ENCODE data around the gene CXCL13.

CXCL13 gene

GRCh38 chr4:77593101-77593500, 12.5 kb upstream of the CXCL13 start:
- Histone ChIP-seq H4K91ac (ENCODE audit: low read length) (no peak overlapping the region), H4K8ac (ENCODE audit: low read length) (no peak overlapping the region), H2BK120ac (ENCODE audit: low read depth, low read length) (no peak overlapping the region), H2AFZ (ENCODE audit: low read depth, low read length) (no peak overlapping the region), H3K9me3 (ENCODE audit: control insufficient read depth, low read length) (no peaks in the 10 kb centered on the region), H3K4me2 (ENCODE audit: low read length, poor library complexity, severe bottlenecking) (no peak overlapping the region), H3K4ac (ENCODE audit: low read depth in 1 of 2, low read length in 2 of 2) (no peak overlapping the region), H3K79me1 (replicated peaks; ENCODE audit: low read length, poor library complexity, severe bottlenecking) (no peaks in the 10 kb centered on the region), H3K23ac (ENCODE audit: low read length in 2 of 2) (no peak overlapping the region), H3K14ac (ENCODE audit: low read length in 2 of 2) (no peak overlapping the region), H3K4me1 (ENCODE audit: control insufficient read depth, insufficient read depth, low read depth, low read length) (no peaks in the 10 kb centered on the region), H3K27ac (ENCODE audit: low read length, poor library complexity, severe bottlenecking) (no peak overlapping the region), H2AK5ac (ENCODE audit: low read length, severe bottlenecking) (no peak overlapping the region), H3K4me3 (ENCODE audit: insufficient read depth in 1 of 2, low read depth in 1 of 2, low read length in 2 of 2) (no peak overlapping the region), H3K36me3 (ENCODE audit: control insufficient read depth in 1 of 2, insufficient read depth in 2 of 2, low read depth in 1 of 2, low read length in 2 of 2) (no peaks in the 10 kb centered on the region), H2BK5ac (ENCODE audit: low read depth, low read length, poor library complexity, severe bottlenecking) (no peak overlapping the region), H2BK12ac (ENCODE audit: low read length in 2 of 2) (no peak overlapping the region), H3K18ac (ENCODE audit: low read depth in 1 of 2, low read length in 2 of 2) (no peak overlapping the region), H3K9ac (ENCODE audit: low read length) (no peak overlapping the region), H3K27me3 (ENCODE audit: control insufficient read depth in 1 of 2, insufficient read depth in 1 of 2, low read length in 2 of 2) (peaks cover 13 to 14% of the 10 kb centered on the region in 2 experiments), H2BK15ac (ENCODE audit: low read depth, poor library complexity, severe bottlenecking) (no peak overlapping the region)
- WGBS: 85% methylated on average over 7 of the region's 7 CpGs
- no peak for DNase-seq

GRCh38 chr4:77593993-77594392, 11.6 kb upstream of the CXCL13 start:
- Histone ChIP-seq H3K9me3 (ENCODE audit: control insufficient read depth, low read length) (no peaks in the 10 kb centered on the region), H2BK15ac (ENCODE audit: low read depth, poor library complexity, severe bottlenecking) (no peak overlapping the region), H3K18ac (ENCODE audit: low read depth in 1 of 2, low read length in 2 of 2) (no peak overlapping the region), H3K4me2 (ENCODE audit: low read length, poor library complexity, severe bottlenecking) (no peak overlapping the region), H3K9ac (ENCODE audit: low read length) (no peak overlapping the region), H3K4ac (ENCODE audit: low read depth in 1 of 2, low read length in 2 of 2) (no peak overlapping the region), H2AFZ (ENCODE audit: low read depth, low read length) (no peak overlapping the region), H2BK120ac (ENCODE audit: low read depth, low read length) (no peak overlapping the region), H2BK12ac (ENCODE audit: low read length in 2 of 2) (no peak overlapping the region), H3K27me3 (ENCODE audit: control insufficient read depth in 1 of 2, insufficient read depth in 1 of 2, low read length in 2 of 2) (peaks cover 14 to 17% of the 10 kb centered on the region in 2 experiments), H3K4me1 (ENCODE audit: control insufficient read depth, insufficient read depth, low read depth, low read length) (no peaks in the 10 kb centered on the region), H2BK5ac (ENCODE audit: low read depth, low read length, poor library complexity, severe bottlenecking) (no peak overlapping the region), H4K91ac (ENCODE audit: low read length) (no peak overlapping the region), H3K14ac (ENCODE audit: low read length in 2 of 2) (no peak overlapping the region), H3K79me1 (replicated peaks; ENCODE audit: low read length, poor library complexity, severe bottlenecking) (no peaks in the 10 kb centered on the region), H4K8ac (ENCODE audit: low read length) (no peak overlapping the region), H3K36me3 (ENCODE audit: control insufficient read depth in 1 of 2, insufficient read depth in 2 of 2, low read depth in 1 of 2, low read length in 2 of 2) (no peaks in the 10 kb centered on the region), H3K27ac (ENCODE audit: low read length, poor library complexity, severe bottlenecking) (no peak overlapping the region), H3K4me3 (ENCODE audit: insufficient read depth in 1 of 2, low read depth in 1 of 2, low read length in 2 of 2) (no peak overlapping the region), H2AK5ac (ENCODE audit: low read length, severe bottlenecking) (no peak overlapping the region), H3K23ac (ENCODE audit: low read length in 2 of 2) (no peak overlapping the region)
- no peak for DNase-seq
- 71% methylated on average over 2 of the region's 2 CpGs for WGBS

DNA sequence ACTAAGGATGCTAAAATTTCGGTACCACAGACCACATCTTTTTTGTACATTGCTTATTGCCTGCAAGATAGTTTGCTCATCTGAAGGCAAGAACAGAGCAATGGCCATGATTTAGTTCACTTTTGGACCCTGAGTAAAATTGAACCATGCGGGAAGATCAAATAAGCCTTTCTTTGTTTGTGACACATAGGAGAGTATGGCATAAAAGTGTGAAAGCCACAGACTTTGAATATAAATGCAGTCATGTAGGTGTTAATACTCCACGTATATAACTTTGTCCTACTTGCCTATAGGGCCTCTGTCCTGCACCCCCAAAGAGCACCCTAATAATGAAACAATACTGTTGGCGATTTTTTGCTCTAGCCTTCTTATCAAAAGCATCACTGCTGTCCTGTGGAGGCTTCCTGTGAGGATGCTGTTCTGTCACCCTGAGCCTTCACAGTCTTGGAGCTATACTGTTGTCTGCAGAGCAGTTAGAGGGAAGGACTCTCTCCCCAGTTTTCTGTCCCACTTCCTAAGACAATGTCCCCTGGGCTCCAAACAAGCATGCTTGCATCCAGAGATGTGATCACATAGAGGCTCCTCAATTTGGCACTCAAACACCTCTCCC, 10.2 kb upstream of the CXCL13 start:
- Histone ChIP-seq H2BK15ac (ENCODE audit: low read depth, poor library complexity, severe bottlenecking) (no peak overlapping the region), H3K14ac (ENCODE audit: low read length in 2 of 2) (no peak overlapping the region), H2BK12ac (ENCODE audit: low read length in 2 of 2) (no peak overlapping the region), H3K9me3 (ENCODE audit: control insufficient read depth, low read length) (no peaks in the 10 kb centered on the region), H3K9ac (ENCODE audit: low read length) (no peak overlapping the region), H3K4ac (ENCODE audit: low read depth in 1 of 2, low read length in 2 of 2) (no peak overlapping the region), H3K36me3 (ENCODE audit: control insufficient read depth in 1 of 2, insufficient read depth in 2 of 2, low read depth in 1 of 2, low read length in 2 of 2) (no peaks in the 10 kb centered on the region), H2BK5ac (ENCODE audit: low read depth, low read length, poor library complexity, severe bottlenecking) (no peak overlapping the region), H3K4me1 (ENCODE audit: control insufficient read depth, insufficient read depth, low read depth, low read length) (no peaks in the 10 kb centered on the region), H3K4me3 (ENCODE audit: insufficient read depth in 1 of 2, low read depth in 1 of 2, low read length in 2 of 2) (no peak overlapping the region), H3K4me2 (ENCODE audit: low read length, poor library complexity, severe bottlenecking) (no peak overlapping the region), H2BK120ac (ENCODE audit: low read depth, low read length) (no peak overlapping the region), H2AFZ (ENCODE audit: low read depth, low read length) (no peak overlapping the region), H2AK5ac (ENCODE audit: low read length, severe bottlenecking) (no peak overlapping the region), H4K91ac (ENCODE audit: low read length) (no peak overlapping the region), H3K27me3 (ENCODE audit: control insufficient read depth in 1 of 2, insufficient read depth in 1 of 2, low read length in 2 of 2) (peaks cover 14 to 17% of the 10 kb centered on the region in 2 experiments), H3K18ac (ENCODE audit: low read depth in 1 of 2, low read length in 2 of 2) (no peak overlapping the region), H3K23ac (ENCODE audit: low read length in 2 of 2) (no peak overlapping the region), H3K27ac (ENCODE audit: low read length, poor library complexity, severe bottlenecking) (no peak overlapping the region), H3K79me1 (replicated peaks; ENCODE audit: low read length, poor library complexity, severe bottlenecking) (no peaks in the 10 kb centered on the region), H4K8ac (ENCODE audit: low read length) (no peak overlapping the region)
- 70% methylated on average over 4 of the region's 4 CpGs for WGBS
- DNase-seq: no peak

- Histone ChIP-seq H3K79me1 (replicated peaks; ENCODE audit: low read length, poor library complexity, severe bottlenecking) (no peaks in the 10 kb centered on the region), H3K14ac (ENCODE audit: low read length in 2 of 2) (no peak overlapping the region), H3K9ac (ENCODE audit: low read length) (no peak overlapping the region), H2AK5ac (ENCODE audit: low read length, severe bottlenecking) (no peak overlapping the region), H2BK12ac (ENCODE audit: low read length in 2 of 2) (no peak overlapping the region), H4K8ac (ENCODE audit: low read length) (no peak overlapping the region), H3K9me3 (ENCODE audit: control insufficient read depth, low read length) (no peaks in the 10 kb centered on the region), H3K4me3 (ENCODE audit: insufficient read depth in 1 of 2, low read depth in 1 of 2, low read length in 2 of 2) (no peak overlapping the region), H3K18ac (ENCODE audit: low read depth in 1 of 2, low read length in 2 of 2) (no peak overlapping the region), H3K27me3 (ENCODE audit: control insufficient read depth in 1 of 2, insufficient read depth in 1 of 2, low read length in 2 of 2) (peaks cover 25 to 35% of the 10 kb centered on the region in 2 experiments), H2BK5ac (ENCODE audit: low read depth, low read length, poor library complexity, severe bottlenecking) (no peak overlapping the region), H2BK120ac (ENCODE audit: low read depth, low read length) (no peak overlapping the region), H3K4me1 (ENCODE audit: control insufficient read depth, insufficient read depth, low read depth, low read length) (no peaks in the 10 kb centered on the region), H3K36me3 (ENCODE audit: control insufficient read depth in 1 of 2, insufficient read depth in 2 of 2, low read depth in 1 of 2, low read length in 2 of 2) (no peaks in the 10 kb centered on the region), H3K4me2 (ENCODE audit: low read length, poor library complexity, severe bottlenecking) (no peak overlapping the region), H2BK15ac (ENCODE audit: low read depth, poor library complexity, severe bottlenecking) (no peak overlapping the region), H2AFZ (ENCODE audit: low read depth, low read length) (no peak overlapping the region), H3K27ac (ENCODE audit: low read length, poor library complexity, severe bottlenecking) (no peak overlapping the region), H3K23ac (ENCODE audit: low read length in 2 of 2) (no peak overlapping the region), H4K91ac (ENCODE audit: low read length) (no peak overlapping the region), H3K4ac (ENCODE audit: low read depth in 1 of 2, low read length in 2 of 2) (no peak overlapping the region)
- peak; percentile 52 for DNase-seq
- WGBS: 31% methylated on average over 2 of the region's 2 CpGs
These were observed 6.2 kb upstream of the CXCL13 start for GRCh38 chr4:77599378-77599777.
